22Rv1 (cell line): ENCODE measurements around the gene GHRH.

Source experiments
- H3K27ac ChIP-seq: fragments of 450-650 bp; 2 replicates; pipeline ENCODE4 v1.5.1; 2017
- ZFX ChIP-seq: fragments of 450-650 bp; IDR thresholded peaks from 2 replicates; pipeline ENCODE4 v1.6.1; 2017; ENCODE audit warnings: antibody characterized with exemption, borderline replicate concordance
- TF ChIP-seq, protein P1 (sequence below): fragments of 450-650 bp; IDR thresholded peaks from 2 replicates; pipeline ENCODE4 v1.5.1; 2017; ENCODE audit warnings: mild to moderate bottlenecking

The GHRH gene

DNA sequence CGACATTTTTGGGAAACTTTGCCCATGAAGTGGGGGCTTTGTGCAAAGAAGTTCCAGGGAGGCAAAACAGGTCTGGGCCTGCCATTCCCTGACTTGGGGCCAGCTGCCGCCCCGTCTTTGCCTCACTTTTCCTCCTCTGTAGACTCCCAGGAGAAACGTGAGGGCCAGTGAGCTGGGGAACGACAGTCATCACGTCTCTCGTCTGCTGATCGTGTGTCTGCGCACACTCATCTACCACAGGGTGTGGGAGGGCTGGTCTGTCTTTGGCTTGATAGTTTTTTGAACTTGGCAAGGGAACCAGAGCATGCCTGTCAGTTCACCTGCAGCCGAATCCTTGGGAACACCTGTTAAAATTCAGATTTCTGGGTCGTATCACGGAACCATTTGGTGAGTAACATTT, 8.5 kb downstream of the GHRH start:
- no peak overlapping the region for H3K27ac ChIP-seq
- TF ChIP-seq, protein P1, sequence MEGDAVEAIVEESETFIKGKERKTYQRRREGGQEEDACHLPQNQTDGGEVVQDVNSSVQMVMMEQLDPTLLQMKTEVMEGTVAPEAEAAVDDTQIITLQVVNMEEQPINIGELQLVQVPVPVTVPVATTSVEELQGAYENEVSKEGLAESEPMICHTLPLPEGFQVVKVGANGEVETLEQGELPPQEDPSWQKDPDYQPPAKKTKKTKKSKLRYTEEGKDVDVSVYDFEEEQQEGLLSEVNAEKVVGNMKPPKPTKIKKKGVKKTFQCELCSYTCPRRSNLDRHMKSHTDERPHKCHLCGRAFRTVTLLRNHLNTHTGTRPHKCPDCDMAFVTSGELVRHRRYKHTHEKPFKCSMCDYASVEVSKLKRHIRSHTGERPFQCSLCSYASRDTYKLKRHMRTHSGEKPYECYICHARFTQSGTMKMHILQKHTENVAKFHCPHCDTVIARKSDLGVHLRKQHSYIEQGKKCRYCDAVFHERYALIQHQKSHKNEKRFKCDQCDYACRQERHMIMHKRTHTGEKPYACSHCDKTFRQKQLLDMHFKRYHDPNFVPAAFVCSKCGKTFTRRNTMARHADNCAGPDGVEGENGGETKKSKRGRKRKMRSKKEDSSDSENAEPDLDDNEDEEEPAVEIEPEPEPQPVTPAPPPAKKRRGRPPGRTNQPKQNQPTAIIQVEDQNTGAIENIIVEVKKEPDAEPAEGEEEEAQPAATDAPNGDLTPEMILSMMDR, result no peak
- no peak for TF ChIP-seq ZFX

DNA sequence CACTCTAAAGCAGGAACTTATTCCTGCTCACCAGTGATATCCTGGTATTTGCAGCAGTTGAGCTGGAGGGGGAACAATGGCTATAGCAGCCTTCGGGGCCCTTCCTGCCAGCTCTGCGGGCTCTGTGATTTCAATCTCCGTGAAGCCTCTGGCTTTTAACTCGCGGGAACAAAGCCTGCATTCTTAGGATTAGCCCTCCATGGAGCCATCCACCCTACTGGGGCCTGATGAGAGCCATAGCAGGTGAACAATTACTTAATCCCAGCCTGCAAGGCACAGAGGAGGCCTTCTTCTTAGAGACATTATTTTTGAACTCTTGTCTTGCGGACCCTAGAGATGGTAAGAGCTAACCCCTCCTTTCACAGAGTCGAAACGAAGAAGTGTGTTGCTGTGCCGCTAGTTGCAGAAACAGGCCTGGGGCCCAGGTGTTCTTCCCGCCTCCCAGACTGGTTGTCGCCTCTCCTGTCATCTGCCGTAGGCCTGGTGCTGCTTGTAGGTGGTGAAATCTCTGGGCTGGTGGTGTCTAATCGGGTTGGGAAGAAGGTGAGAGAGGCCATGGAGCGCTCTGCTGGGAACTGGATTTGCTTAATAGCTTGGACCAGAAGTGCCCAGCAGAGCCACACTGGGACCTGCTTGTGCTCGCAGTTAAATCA, 9.7 kb downstream of the GHRH start:
- H3K27ac ChIP-seq, result no peak overlapping the region

DNA sequence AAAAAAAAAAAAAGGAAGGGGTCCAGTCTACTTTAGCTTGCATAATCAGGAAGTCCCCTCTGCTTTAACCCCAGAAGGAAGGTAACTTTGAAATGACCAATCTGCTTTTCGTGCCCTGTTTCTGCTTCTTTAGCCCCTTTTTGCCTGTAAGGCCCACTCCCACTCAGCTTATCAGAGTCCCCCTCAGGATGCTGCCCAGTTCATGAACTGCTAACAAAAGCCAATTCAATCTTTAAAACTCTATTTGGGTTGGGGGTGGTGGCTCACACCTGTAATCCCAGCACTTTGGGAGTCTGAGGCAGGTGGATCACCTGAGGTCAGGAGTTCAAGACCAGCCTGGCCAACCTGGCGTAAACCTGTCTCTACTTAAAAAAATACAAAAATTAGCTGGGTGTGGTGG, 12.3 kb downstream of the GHRH start:
- H3K27ac ChIP-seq, result no peak overlapping the region
- TF ChIP-seq, protein P1, result no peak
- no peak for TF ChIP-seq ZFX

More for the DNA sequence above, 9.7 kb downstream of the GHRH start:
- TF ChIP-seq, protein P1, result no peak
- TF ChIP-seq ZFX, result no peak

DNA sequence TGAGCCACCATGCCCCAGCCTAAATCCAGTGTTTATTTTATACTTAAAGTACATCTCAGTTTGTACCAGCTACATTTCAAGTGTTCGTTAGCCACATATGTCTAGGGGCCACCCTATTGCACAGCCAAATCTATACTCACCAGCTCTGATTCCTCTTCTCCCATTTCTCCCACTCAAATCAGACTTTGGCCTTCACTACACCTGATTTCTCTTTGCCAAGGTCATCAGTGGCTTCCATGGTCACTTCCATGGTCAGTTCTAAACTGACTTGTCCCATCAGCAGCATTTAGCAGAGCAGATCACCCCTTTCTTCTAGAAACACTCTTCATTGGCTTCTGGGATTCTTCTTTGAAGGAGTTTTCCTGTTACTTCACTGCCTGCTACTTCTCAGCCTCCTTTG, 14.1 kb downstream of the GHRH start:
- no peak overlapping the region for H3K27ac ChIP-seq
- no peak for TF ChIP-seq ZFX
- TF ChIP-seq, protein P1, result no peak

DNA sequence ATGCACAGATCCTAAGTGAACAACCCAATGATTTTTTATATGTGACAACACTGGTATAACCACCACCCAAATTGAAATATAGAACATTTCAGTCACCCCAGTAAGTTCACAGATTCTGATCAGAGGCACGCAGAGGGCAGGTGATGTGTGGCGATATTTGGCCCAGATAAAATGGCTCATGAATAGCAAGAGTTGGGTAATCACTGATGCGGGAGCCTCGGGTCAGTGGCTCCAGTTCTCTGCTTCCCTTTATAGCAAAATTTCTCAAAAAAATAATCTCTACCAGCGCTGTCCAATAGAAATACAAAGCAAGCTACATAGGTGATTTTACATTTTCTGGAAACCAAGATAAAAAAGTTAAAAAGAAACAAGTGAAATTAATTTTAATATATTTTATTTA, 14.9 kb downstream of the GHRH start:
- no peak overlapping the region for H3K27ac ChIP-seq
- no peak for TF ChIP-seq ZFX
- TF ChIP-seq, protein P1, result no peak

DNA sequence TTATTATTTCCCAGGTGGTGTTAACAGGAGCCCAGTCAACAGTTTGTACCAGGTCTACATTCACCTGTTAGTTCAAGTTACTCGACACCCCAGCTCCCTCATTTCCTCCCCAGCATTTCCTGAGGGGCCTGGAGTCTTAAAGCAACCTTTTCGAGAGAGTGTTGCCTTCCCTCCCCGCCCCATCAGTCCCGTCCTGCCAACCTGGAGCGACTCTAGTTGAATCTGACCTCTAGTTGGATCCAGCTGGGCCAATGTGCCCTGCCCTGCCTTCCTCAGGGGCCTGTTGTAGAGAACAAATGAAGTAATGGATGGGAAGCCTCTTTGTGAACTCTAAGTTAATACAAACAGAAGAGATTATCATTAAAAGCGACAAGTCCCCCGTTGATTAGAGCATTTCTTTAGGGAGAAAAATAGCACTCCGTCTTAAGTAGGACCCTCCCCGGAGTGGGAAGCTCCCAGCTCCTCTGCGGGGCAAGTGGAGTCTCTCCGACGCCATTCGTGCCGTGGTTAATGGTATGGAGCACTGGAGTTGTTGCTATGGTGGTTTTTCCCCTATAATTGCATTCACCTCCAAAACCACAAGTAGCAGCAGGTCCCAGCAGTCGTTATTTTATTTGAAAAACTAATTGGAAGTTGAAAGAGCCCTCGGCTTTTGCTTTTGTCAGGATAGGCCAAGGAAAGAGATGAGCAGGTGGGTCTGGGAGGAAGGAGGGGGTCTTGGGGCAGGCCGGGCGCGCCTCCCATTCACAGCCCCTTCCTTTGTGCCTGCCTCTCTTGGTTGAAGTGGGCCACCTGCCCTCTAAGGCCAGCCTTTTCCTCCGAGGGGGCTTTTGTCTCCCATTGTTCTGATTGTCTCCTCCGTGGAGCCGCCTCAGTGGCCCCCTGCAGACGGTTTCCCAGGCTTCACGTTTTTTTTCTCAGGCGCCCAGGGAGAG, 16.1 kb downstream of the GHRH start:
- no peak for TF ChIP-seq ZFX
- TF ChIP-seq, protein P1, result no peak

DNA sequence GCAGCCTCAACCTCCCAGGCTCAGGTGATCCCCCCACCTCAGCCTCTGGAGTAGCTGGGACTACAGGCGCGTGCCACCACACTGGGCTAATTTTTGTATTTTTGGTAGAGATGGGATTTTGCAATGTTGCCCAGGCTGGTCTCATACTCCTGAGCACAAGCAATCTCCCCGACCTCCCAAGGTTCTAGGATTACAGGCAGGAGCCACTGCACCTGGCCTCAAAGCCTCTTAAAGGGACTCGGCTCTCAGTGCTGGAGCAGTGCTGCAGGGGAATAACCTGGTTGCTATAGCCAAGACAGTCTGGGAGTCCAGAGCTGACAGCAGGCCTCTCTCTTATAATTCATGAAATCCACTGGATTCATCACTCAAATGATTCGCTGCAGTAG, 17.0 kb downstream of the GHRH start:
- TF ChIP-seq, protein P1, result no peak
- TF ChIP-seq ZFX, result no peak
- H3K27ac ChIP-seq, result no peak overlapping the region

More for the DNA sequence above, 16.1 kb downstream of the GHRH start:
- H3K27ac ChIP-seq, result no peak overlapping the region
